HG02588 (cell line): ENCODE results near the gene S100A7A.

Experiments used
- ATAC-seq: cut with Tn5 transposase; IDR thresholded peaks from one replicate; pipeline ENCODE4 v1.9.1; 2021; ENCODE audit warnings: mild to moderate bottlenecking, moderate library complexity; ENCODE audit not compliant: unreplicated experiment

S100A7A gene

GRCh38 chr1:153415850-153416570 is at the start of gene S100A7A:
Gene S100A7A, plus strand, starts transcription at chr1:153416520. Its CDS starts 1,563 bp downstream, at chr1:153418083.
- ATAC-seq: no peak

GRCh38 chr1:153367090-153367489 is 49.2 kb upstream of the S100A7A start:
- ATAC-seq: no peak

GRCh38 chr1:153368495-153368894 is 47.8 kb upstream of the S100A7A start:
- ATAC-seq: no peak

- no peak for ATAC-seq
These were observed 46.2 kb upstream of the S100A7A start for GRCh38 chr1:153370146-153370545.

- ATAC-seq: no peak
These were observed 45.1 kb upstream of the S100A7A start for GRCh38 chr1:153371231-153371630.

DNA sequence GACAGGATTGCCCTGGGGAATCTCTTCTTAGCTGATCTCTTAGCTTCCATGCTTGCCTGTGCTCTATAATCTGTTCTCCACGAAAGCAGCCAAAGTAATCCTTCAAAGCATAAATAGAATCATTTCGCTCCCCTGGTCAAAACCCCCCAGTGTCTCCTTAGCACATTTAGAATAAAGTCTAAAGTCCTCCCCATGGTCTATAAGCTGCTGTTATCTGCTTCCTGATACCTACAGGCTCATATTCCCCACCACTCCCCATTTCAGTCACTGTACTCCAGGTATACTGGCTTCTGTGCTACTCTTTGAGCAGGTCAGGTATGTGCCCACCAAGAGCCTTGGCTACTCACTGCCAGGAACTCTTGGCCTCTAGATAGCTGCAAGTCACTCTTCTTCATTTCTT is 43.7 kb upstream of the S100A7A start:
- no peak for ATAC-seq

DNA sequence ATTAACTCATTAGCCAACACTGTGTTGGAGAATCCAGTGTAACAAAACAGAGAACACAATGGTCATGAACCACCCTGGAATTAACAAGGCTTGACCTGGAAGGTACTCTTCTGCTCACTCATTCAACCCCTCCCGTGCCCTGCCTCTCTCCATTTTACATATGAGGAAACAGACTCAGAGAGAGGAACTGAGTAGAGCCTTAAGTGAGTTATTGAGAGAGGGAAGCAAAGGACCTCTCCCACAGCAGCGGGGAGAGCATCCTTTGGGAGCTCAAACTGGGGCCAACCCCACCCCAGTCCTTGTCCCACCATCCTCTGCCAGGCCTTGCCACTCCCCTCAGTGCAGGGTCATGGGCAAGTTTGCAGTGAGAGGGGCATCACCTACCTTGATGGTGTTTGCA is 42.2 kb upstream of the S100A7A start:
- ATAC-seq: no peak

DNA sequence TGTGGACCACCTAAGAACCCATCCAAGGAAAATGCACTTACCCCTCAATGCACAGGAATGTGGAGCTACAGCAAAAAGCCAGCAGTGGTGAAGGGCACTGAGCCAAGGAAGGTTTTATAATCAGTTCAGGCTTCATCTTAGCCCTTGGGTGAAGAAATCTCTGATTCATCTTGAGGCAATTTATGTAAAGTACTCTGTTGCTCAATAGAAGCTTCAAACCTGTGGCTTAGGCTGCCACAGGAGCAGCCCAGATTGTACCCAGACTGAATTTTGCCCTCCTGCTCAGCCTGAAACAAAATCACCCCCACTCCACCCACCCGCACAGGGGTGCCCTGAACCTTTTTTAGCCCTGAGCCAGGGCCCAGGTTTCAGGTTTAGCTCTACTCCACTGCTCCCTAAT is 40.8 kb upstream of the S100A7A start, which contains the start of gene S100A12:
TSS of gene S100A12 (minus strand) at position 111 of the 400 bp plus-strand sequence. CDS start 1,029 bp downstream, outside the sequence.
- no peak for ATAC-seq

DNA sequence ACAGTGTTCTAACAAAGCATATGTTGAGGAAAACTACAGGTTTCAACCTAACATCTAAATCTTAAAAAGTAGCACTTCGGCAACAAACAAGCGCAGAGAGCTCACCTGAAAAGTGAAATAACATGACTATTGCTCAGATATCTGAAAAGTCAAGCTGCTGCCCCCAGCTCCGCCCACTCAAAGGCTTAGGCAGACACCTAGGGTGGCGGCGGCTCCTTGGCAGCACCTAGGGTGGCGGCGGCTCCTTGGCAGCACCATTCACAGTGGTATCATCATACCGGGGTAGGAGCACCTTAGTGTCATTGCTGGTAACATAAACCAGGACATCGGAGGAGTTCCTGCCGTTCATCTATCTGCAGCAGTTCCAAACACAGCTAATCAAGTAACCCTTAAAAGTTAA is 36.7 kb upstream of the S100A7A start:
- ATAC-seq: no peak

GRCh38 chr1:153380711-153381110 is 35.6 kb upstream of the S100A7A start:
- no peak for ATAC-seq

GRCh38 chr1:153384958-153385580 is 31.3 kb upstream of the S100A7A start:
- no peak for ATAC-seq

DNA sequence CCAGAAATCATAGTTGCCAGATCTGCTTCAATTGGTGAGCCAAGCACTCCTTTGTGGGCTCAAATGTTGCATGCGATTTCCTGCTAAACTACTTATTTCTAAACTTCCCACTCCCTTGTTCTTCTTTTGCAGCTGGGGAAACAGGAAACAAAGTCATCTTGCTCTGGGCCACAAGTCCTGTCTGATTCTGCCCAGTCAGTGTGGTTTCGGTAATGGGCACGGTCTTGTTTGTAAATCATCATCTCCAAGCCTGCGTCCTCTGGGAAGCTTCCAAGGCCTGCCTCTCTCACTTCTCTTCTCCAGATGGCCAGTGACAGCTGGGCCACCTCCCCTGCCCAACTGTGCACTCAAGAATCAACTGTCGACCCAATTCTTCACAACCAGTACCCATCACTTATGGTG is 29.8 kb upstream of the S100A7A start:
- no peak for ATAC-seq

DNA sequence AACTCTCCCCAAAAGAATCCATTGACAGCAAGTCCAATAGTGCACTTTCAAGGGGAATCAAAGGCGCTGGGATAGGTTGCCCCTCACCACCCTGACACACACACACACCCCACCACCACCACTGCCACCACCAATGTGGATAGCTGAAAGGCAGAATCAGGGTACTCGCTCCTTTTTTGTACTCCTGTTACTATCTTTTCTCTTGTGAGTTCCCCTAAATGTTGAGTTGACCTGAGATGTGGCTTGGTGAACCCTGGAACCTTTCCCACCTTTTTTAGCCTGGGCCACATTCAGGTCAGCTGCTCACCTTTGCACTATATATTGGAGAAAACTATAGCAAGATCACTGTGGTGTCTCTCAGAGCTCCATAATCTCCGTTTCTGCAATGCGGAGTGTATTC is 29.3 kb upstream of the S100A7A start:
- ATAC-seq: no peak

DNA sequence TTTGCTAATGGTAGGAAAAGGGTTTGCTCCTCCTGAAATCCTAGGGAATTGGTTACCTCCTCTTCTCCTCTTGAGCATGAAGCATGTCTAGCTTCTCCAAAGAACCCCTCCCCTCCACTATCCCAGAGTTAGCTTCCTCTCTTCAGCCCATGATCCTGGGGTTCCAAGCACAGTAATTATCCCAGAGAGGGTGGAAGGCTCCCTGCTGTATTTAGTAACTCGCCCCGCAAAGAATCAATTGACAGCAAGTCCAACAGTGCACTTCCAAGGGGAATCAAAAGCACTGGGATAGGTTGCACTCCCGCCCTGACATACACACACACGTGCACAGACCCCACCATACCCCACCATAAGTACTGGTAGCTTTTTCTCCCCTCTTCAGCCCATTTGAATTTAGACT is 28.5 kb upstream of the S100A7A start:
- ATAC-seq: no peak

DNA sequence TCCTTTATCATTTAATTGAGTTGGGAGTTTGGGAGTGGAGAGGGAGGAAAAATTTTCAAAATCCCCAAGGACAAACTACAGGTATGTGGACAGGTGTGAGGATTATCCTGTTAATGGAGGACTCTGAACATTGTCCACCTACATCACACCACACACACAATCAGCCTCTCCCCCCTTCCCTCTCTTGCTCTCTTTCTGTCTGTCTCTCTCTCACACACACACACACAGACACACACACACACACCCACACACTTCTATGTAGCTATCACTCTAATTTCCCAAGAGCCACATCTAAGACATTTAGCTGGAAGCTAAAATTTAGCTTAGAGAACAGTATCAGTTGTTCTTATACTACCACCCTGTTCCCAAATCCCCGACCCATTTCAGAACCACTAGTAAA is 26.9 kb upstream of the S100A7A start:
- ATAC-seq: no peak

GRCh38 chr1:153389973-153390879 is 26.1 kb upstream of the S100A7A start:
- no peak for ATAC-seq

GRCh38 chr1:153390938-153391710 is 25.2 kb upstream of the S100A7A start, which contains the start of gene S100A8:
Gene S100A8, minus strand, starts transcription at chr1:153391073. Its CDS starts 538 bp downstream, at chr1:153390535.
- ATAC-seq: no peak

DNA sequence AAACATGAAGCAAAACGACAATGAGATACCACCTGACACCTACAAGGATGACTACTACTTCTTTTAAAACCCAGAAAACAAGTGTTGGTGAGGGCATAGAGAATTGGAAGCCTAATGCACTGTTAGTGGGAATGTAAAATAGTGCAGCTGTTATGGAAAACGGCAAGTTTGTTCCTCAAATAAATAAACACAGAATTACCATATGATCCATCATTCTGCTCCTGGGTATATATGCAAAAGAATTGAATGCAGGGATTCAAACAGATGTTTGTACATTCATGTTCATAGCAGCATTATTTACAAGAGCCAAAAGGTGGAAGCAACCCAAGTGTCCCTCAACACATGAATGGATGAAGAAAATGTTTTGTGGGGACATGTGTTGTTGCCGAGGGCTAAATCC is 24.1 kb upstream of the S100A7A start:
- ATAC-seq: no peak

GRCh38 chr1:153392822-153393221 is 23.5 kb upstream of the S100A7A start:
- no peak for ATAC-seq

DNA sequence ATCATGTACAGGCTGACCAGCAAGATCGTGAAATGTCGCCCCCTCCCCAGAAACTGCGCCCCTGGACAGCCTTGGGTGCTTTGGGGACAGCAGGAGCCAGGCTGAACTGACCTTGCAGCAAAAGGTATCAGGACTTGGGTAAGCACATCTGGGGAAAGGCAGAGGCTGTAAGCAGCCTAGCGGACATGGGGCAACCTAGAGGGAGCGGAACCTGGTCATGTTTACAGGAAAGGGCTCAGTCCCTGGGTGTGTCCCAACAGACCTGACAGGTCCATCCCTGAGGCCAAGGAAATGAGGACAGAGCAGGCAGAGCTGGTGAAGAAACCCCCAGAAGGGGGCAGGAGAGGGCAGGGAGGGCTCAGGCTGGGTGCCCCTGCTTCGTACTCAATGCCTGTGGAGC is 22.4 kb upstream of the S100A7A start:
- ATAC-seq: no peak

GRCh38 chr1:153394391-153394790 is 21.9 kb upstream of the S100A7A start:
- no peak for ATAC-seq
